Astrocyte (in vitro differentiated cells and primary cell): ENCODE data around the gene PRKCE.

Experiments used
- CTCF ChIP-seq: IDR thresholded peaks from 2 replicates; pipeline ENCODE4 v1.5.1; 2011; ENCODE audit warnings: low read depth, mild to moderate bottlenecking, inconsistent platforms, low read length, moderate library complexity; ENCODE audit not compliant: insufficient read depth
- EZH2 ChIP-seq: IDR thresholded peaks from 2 replicates; pipeline ENCODE4 v1.6.1; 2012; ENCODE audit warnings: mild to moderate bottlenecking, low read length, inconsistent platforms; ENCODE audit not compliant: insufficient read depth

GRCh38 chr2:45631955-45632354 lies 19.5 kb upstream of the PRKCE start:
- TF ChIP-seq CTCF, result no peak
- no peak for TF ChIP-seq EZH2
